Fibroblast of skin of back (primary cell): ENCODE measurements around the gene CDC37.

Source experiments
- DNase-seq: peaks from one replicate; pipeline ENCODE4 v3.0.0-alpha.2; 2013

The CDC37 gene

GRCh38 chr19:10352764-10353671, 50.3 kb downstream of the CDC37 start:
- no peak for DNase-seq

GRCh38 chr19:10346509-10346908, 56.8 kb downstream of the CDC37 start:
- DNase-seq, result no peak

- peak; percentile 7 for DNase-seq
Measured at GRCh38 chr19:10344780-10345179, 58.6 kb downstream of the CDC37 start.

- no peak for DNase-seq
Measured at GRCh38 chr19:10343495-10343894, 59.8 kb downstream of the CDC37 start.
